Measurements from ENCODE around the gene GPSM1.

The GPSM1 gene

GRCh38 chr9:136329636-136330405 is 2.5 kb downstream of the GPSM1 start:
- Histone ChIP-seq H3K4me3 (ENCODE audit: low read depth in 1 of 2, low read length in 2 of 2) (no peak overlapping the region), H4K20me1 (ENCODE audit: insufficient read depth, low read length) (peaks cover 19% of the 10 kb centered on the region; the same call in 1 of the 2 replicates), H3K9me3 (ENCODE audit: insufficient read depth, low read length, severe bottlenecking) (no peaks in the 10 kb centered on the region), H3K4me2 (ENCODE audit: insufficient read depth, low read length) (no peak overlapping the region), H3K27me3 (ENCODE audit: insufficient read depth, low read length, poor library complexity) (peaks cover 5% of the 10 kb centered on the region), H3K27ac (ENCODE audit: low read length) (no peak overlapping the region), H3K79me2 (ENCODE audit: insufficient read depth, low read length) (no peaks in the 10 kb centered on the region), H2AFZ (ENCODE audit: low read depth, low read length) (no peak overlapping the region), H3K36me3 (ENCODE audit: insufficient read depth, low read length) (no peaks in the 10 kb centered on the region), H3K9ac (ENCODE audit: low read depth, low read length) (no peak overlapping the region), H3K4me1 (ENCODE audit: insufficient read depth, low read length) (peaks cover 21% of the 10 kb centered on the region)
- no peak for DNase-seq
- ATAC-seq (ENCODE audit: insufficient read depth, low read depth), result no peak
- TF ChIP-seq EZH2 (IDR thresholded peaks at IDR 0.05; ENCODE audit: borderline replicate concordance, low read depth, low read length, severe bottlenecking), result no peak
- TF ChIP-seq CTCF (IDR thresholded peaks at IDR 0.05; ENCODE audit: borderline replicate concordance, extremely low read depth, low read length, poor library complexity, severe bottlenecking), result no peak

GRCh38 chr9:136330406-136330990 is 3.2 kb downstream of the GPSM1 start:
- Histone ChIP-seq H3K9me3 (ENCODE audit: insufficient read depth, low read length, severe bottlenecking) (no peaks in the 10 kb centered on the region), H3K4me2 (ENCODE audit: insufficient read depth, low read length) (no peak overlapping the region), H3K79me2 (ENCODE audit: insufficient read depth, low read length) (no peaks in the 10 kb centered on the region), H3K27me3 (ENCODE audit: insufficient read depth, low read length, poor library complexity) (peaks cover 1% of the 10 kb centered on the region), H3K4me3 (ENCODE audit: low read depth in 1 of 2, low read length in 2 of 2) (no peak overlapping the region), H2AFZ (ENCODE audit: low read depth, low read length) (no peak overlapping the region), H3K36me3 (ENCODE audit: insufficient read depth, low read length) (no peaks in the 10 kb centered on the region), H4K20me1 (ENCODE audit: insufficient read depth, low read length) (peaks cover 19% of the 10 kb centered on the region; the same call in 1 of the 2 replicates), H3K27ac (ENCODE audit: low read length) (no peak overlapping the region), H3K9ac (ENCODE audit: low read depth, low read length) (no peak overlapping the region), H3K4me1 (ENCODE audit: insufficient read depth, low read length) (peaks cover 21% of the 10 kb centered on the region)
- ATAC-seq (ENCODE audit: insufficient read depth, low read depth) (no peak), DNase-seq (no peak)
- no peak for TF ChIP-seq EZH2 (IDR thresholded peaks at IDR 0.05; ENCODE audit: borderline replicate concordance, low read depth, low read length, severe bottlenecking)
- TF ChIP-seq CTCF (IDR thresholded peaks at IDR 0.05; ENCODE audit: borderline replicate concordance, extremely low read depth, low read length, poor library complexity, severe bottlenecking), result no peak

GRCh38 chr9:136331030-136331429 is 3.7 kb downstream of the GPSM1 start:
- TF ChIP-seq EZH2 (IDR thresholded peaks at IDR 0.05; ENCODE audit: borderline replicate concordance, low read depth, low read length, severe bottlenecking) (no peak), CTCF (IDR thresholded peaks at IDR 0.05; ENCODE audit: borderline replicate concordance, extremely low read depth, low read length, poor library complexity, severe bottlenecking) (no peak)
- Histone ChIP-seq H3K27me3 (ENCODE audit: insufficient read depth, low read length, poor library complexity) (no peaks in the 10 kb centered on the region), H3K4me3 (ENCODE audit: low read depth in 1 of 2, low read length in 2 of 2) (no peak overlapping the region), H3K4me1 (ENCODE audit: insufficient read depth, low read length) (peaks cover 21% of the 10 kb centered on the region), H3K27ac (ENCODE audit: low read length) (no peak overlapping the region), H4K20me1 (ENCODE audit: insufficient read depth, low read length) (peaks cover 19% of the 10 kb centered on the region; the same call in 1 of the 2 replicates), H3K9me3 (ENCODE audit: insufficient read depth, low read length, severe bottlenecking) (no peaks in the 10 kb centered on the region), H3K9ac (ENCODE audit: low read depth, low read length) (no peak overlapping the region), H3K36me3 (ENCODE audit: insufficient read depth, low read length) (no peaks in the 10 kb centered on the region), H2AFZ (ENCODE audit: low read depth, low read length) (no peak overlapping the region), H3K4me2 (ENCODE audit: insufficient read depth, low read length) (no peak overlapping the region), H3K79me2 (ENCODE audit: insufficient read depth, low read length) (no peaks in the 10 kb centered on the region)
- DNase-seq (no peak), ATAC-seq (ENCODE audit: insufficient read depth, low read depth) (no peak)

Data from DND-41 (cell line).